Suprapubic skin (tissue), 4 donors: ENCODE measurements around the gene AKAP13. TPM values are rescaled to one million over a fixed set of nuclear protein-coding genes. Genes with fewer than 3 reads are reported as not detected.

Experiments used
- DNase-seq, 2 donors: peaks; one replicate each; pipeline ENCODE4 v3.0.0-alpha.2; 2019; ENCODE audit warnings: low spot score in 2 of 2
- H3K27ac ChIP-seq: fragments of 200-600 bp; sonication (generic); one replicate; pipeline ENCODE4 v1.5.1; 2019
- H3K27me3 ChIP-seq: fragments of 200-600 bp; sonication (generic); one replicate; pipeline ENCODE4 v1.5.1; 2019
- H3K36me3 ChIP-seq: fragments of 200-600 bp; sonication (generic); one replicate; pipeline ENCODE4 v1.5.1; 2019
- H3K4me1 ChIP-seq: fragments of 200-600 bp; sonication (generic); one replicate; pipeline ENCODE4 v1.5.1; 2019
- H3K4me3 ChIP-seq: fragments of 200-600 bp; sonication (generic); one replicate; pipeline ENCODE4 v1.5.1; 2019; ENCODE audit warnings: mild to moderate bottlenecking
- H3K9me3 ChIP-seq: fragments of 200-600 bp; sonication (generic); one replicate; pipeline ENCODE4 v1.5.1; 2019
- EP300 ChIP-seq: sonication (generic); formaldehyde crosslinking; IDR thresholded peaks from one replicate; pipeline ENCODE4 v1.6.1; 2017; ENCODE audit warnings: antibody characterized with exemption
- POLR2A ChIP-seq, 2 donors: fragments of 450-650 bp; IDR thresholded peaks; one replicate each; pipeline ENCODE4 v1.6.1; 2017; ENCODE audit warnings: antibody characterized with exemption in 2 of 2, mild to moderate bottlenecking in 2 of 2, moderate library complexity in 2 of 2
- POLR2AphosphoS5 ChIP-seq, 3 donors: sonication (generic); formaldehyde crosslinking; IDR thresholded peaks; one replicate each; pipeline ENCODE4 v1.6.1; 2017; ENCODE audit warnings: antibody characterized with exemption in 3 of 3
- WGBS: methylation state at CpG from one replicate; pipeline ENCODE4 v1.1.5; 2018; 5-methylcytosine and 5-hydroxymethylcytosine counted together
- total RNA-seq, 4 donors: library from RNA; depleted of rRNA; stranded (reverse); fragments of >200 nt; gene quantifications; one replicate each; pipeline ENCODE4 v1.1.0, GENCODE V29; 2016
- TF ChIP-seq, protein P1 (sequence below), 2 donors: fragments of 200-600 bp in 1 of 2; fragments of 450-650 bp in 1 of 2; sonication (generic) in 1 of 2; IDR thresholded peaks; one replicate each; pipeline ENCODE4 v1.5.1; 2016 to 2019; ENCODE audit warnings: antibody characterized with exemption in 2 of 2, mild to moderate bottlenecking in 1 of 2, moderate library complexity in 1 of 2

Gene AKAP13
- total RNA-seq, 4 donors from 2014 or later, result 124 to 249 (median 163) TPM

DNA sequence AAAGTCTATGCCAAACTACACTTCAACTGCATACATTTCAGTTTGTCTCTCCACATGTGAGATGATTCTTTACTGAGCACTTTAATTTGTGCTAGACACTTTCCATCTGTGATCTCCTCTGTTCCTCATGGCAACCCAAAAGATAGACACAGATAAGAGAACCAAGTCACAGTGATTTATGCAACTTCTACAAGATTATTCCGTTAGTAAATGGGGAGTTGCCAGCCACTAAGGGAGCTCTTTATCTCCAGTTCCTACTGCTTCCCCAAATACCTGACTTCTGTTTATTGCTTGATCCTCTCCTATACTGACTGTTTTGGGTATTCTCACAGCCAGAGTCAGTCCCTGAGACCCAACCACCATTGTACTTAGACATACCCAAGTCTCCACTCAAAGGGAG lies 24.1 kb upstream of the AKAP13 start:
- DNase-seq, result no peak
- H3K9me3 ChIP-seq, result no peaks in the 10 kb centered on the region
- WGBS, result 38% methylated on average over 1 of the region's 1 CpG
- H3K27me3 ChIP-seq, result no peaks in the 10 kb centered on the region
- TF ChIP-seq POLR2AphosphoS5 (IDR thresholded peaks at IDR 0.05), result no peak
- no peak for TF ChIP-seq EP300
- TF ChIP-seq, protein P1, sequence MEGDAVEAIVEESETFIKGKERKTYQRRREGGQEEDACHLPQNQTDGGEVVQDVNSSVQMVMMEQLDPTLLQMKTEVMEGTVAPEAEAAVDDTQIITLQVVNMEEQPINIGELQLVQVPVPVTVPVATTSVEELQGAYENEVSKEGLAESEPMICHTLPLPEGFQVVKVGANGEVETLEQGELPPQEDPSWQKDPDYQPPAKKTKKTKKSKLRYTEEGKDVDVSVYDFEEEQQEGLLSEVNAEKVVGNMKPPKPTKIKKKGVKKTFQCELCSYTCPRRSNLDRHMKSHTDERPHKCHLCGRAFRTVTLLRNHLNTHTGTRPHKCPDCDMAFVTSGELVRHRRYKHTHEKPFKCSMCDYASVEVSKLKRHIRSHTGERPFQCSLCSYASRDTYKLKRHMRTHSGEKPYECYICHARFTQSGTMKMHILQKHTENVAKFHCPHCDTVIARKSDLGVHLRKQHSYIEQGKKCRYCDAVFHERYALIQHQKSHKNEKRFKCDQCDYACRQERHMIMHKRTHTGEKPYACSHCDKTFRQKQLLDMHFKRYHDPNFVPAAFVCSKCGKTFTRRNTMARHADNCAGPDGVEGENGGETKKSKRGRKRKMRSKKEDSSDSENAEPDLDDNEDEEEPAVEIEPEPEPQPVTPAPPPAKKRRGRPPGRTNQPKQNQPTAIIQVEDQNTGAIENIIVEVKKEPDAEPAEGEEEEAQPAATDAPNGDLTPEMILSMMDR (IDR thresholded peaks at IDR 0.05), result no peak
- TF ChIP-seq POLR2A (IDR thresholded peaks at IDR 0.05), result no peak
- H3K4me3 ChIP-seq, result no peak overlapping the region
- no peaks in the 10 kb centered on the region for H3K36me3 ChIP-seq
- H3K27ac ChIP-seq, result no peak overlapping the region
- peaks cover 17% of the 10 kb centered on the region for H3K4me1 ChIP-seq

DNA sequence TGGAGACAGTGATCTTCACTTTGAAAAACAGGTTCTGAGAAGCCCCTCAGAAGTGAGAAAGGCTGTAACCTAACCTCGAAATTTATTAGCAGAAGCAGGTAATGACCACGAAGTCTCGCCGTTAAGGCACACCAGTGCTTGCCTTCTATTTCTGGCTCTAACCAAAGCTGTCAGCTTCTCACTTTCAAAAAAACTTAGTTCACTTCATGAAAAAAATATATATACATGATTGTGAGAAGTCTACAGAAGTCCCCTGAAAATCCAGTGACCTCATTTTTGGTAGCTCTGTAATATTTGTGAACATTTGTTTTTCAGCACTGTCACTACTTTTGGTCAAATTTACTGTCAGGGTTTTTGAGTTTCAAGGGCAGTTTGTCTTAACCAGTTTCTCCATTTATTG lies 19.1 kb upstream of the AKAP13 start:
- Histone ChIP-seq H3K27ac (no peak overlapping the region), H3K27me3 (no peaks in the 10 kb centered on the region), H3K36me3 (no peaks in the 10 kb centered on the region), H3K4me1 (peaks cover 17% of the 10 kb centered on the region), H3K9me3 (no peaks in the 10 kb centered on the region), H3K4me3 (no peak overlapping the region)
- no peak for TF ChIP-seq POLR2AphosphoS5 (IDR thresholded peaks at IDR 0.05)
- TF ChIP-seq, protein P1 (IDR thresholded peaks at IDR 0.05), result no peak
- TF ChIP-seq POLR2A (IDR thresholded peaks at IDR 0.05), result no peak
- no peak for TF ChIP-seq EP300
- DNase-seq, result no peak
- WGBS, result 78% methylated on average over 4 of the region's 4 CpGs

DNA sequence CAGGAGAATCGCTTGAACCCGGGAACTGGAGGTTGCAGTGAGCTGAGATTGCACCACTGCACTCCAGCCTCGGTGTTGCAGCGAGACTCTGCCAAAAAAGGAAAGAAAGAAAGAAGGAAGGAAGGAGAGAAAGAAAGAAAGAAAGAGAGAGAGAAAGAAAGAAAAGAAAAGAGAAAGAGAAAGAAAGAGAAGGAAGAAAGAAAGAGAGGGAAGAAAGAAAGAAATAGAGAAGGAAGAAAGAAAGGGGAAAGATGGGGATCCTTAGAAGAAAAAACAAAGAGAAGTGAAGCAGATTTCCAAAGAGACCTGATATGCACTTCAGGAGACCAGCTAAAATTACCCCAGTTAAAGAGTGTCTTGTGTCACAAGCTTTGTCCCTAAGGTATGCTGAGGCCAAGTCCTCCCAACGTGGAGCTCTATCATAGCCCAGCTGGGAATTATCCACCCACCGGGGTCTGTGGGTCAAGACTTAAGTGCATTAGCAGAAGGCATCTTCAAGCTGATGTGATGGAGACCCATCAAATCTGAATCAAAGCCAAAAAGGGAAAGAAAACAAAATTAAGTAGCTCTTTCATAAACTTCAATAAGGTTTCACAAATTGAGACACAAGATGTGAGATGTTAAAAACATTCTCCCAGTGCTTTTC lies 17.8 kb upstream of the AKAP13 start:
- no peak for TF ChIP-seq EP300
- TF ChIP-seq POLR2A (IDR thresholded peaks at IDR 0.05), result no peak
- TF ChIP-seq, protein P1 (IDR thresholded peaks at IDR 0.05), result no peak
- no peak for TF ChIP-seq POLR2AphosphoS5 (IDR thresholded peaks at IDR 0.05)
- no peaks in the 10 kb centered on the region for H3K27me3 ChIP-seq

DNA sequence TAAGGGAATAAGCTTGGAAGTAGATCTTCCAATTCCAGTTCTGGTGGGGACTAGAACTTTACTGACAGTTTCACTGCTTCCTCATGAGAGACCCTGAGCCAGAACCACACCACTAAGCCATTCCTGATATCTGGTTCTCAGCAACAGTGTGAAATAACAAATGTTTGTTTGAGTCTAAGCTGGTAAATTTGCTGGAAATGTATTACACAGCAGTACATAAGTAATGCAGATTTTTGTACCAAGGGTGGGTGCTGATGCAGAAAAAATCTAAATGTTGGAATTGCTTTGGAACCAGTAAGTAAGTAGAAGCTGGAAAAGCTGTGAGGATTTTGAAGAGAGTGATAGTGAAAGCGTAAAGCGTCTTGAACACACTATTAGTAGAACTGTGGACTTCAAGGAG lies 14.4 kb upstream of the AKAP13 start:
- no peaks in the 10 kb centered on the region for H3K4me1 ChIP-seq
- WGBS, result 99% methylated on average over 2 of the region's 2 CpGs

More for the DNA sequence above, 17.8 kb upstream of the AKAP13 start:
- Histone ChIP-seq H3K4me3 (no peak overlapping the region), H3K36me3 (no peaks in the 10 kb centered on the region), H3K27ac (no peak overlapping the region), H3K4me1 (peaks cover 13% of the 10 kb centered on the region), H3K9me3 (no peaks in the 10 kb centered on the region)
- 94% methylated on average over 6 of the region's 6 CpGs for WGBS
- no peak for DNase-seq

DNA sequence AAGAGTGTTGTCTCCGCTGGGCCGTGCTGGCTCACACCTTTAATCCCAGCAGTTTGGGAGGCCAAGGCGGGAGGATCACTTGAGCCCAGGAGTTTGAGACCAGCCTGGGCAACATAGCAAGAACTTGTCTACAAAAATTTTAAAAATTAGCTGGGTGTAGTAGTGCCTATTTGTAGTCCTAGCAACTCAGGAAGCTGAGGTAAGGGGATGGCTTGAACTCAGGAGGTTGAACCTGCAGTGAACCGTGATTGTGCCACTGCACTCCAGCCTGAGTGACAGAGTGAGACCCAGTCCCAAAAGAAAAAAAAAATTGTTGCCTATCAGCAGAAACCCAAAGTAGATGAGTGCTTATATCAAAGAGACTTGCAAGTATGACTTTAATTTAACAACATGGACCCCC lies 12.7 kb upstream of the AKAP13 start:
- no peak overlapping the region for H3K4me3 ChIP-seq
- H3K4me1 ChIP-seq, result no peaks in the 10 kb centered on the region
- TF ChIP-seq, protein P1 (IDR thresholded peaks at IDR 0.05), result no peak
- no peaks in the 10 kb centered on the region for H3K27me3 ChIP-seq
- no peak for DNase-seq
- no peaks in the 10 kb centered on the region for H3K9me3 ChIP-seq
- no peak overlapping the region for H3K27ac ChIP-seq
- no peaks in the 10 kb centered on the region for H3K36me3 ChIP-seq
- 94% methylated on average over 4 of the region's 4 CpGs for WGBS

More for the DNA sequence above, 14.4 kb upstream of the AKAP13 start:
- Histone ChIP-seq H3K27ac (no peak overlapping the region), H3K36me3 (no peaks in the 10 kb centered on the region), H3K4me3 (no peak overlapping the region), H3K27me3 (no peaks in the 10 kb centered on the region), H3K9me3 (no peaks in the 10 kb centered on the region)
- no peak for DNase-seq
- TF ChIP-seq POLR2AphosphoS5 (IDR thresholded peaks at IDR 0.05), result no peak
- TF ChIP-seq EP300, result no peak
- no peak for TF ChIP-seq POLR2A (IDR thresholded peaks at IDR 0.05)
- TF ChIP-seq, protein P1 (IDR thresholded peaks at IDR 0.05), result no peak
